Activated naive CD4-positive, alpha-beta T cell treated with anti-CD3 and anti-CD28 coated beads, Interleukin-2, amount 50 U/mL, for 24 hours (primary cell): ENCODE data around the gene ABI3.

Experiments
- H3K27ac Mint-ChIP-seq: one replicate; pipeline ENCODE4 v1.8.0; 2021; ENCODE audit warnings: mild to moderate bottlenecking, mixed read lengths
- H3K27me3 Mint-ChIP-seq: one replicate; pipeline ENCODE4 v1.8.0; 2021; ENCODE audit warnings: mixed read lengths
- H3K36me3 Mint-ChIP-seq: one replicate; pipeline ENCODE4 v1.8.0; 2021; ENCODE audit warnings: mixed read lengths
- H3K4me1 Mint-ChIP-seq: one replicate; pipeline ENCODE4 v1.8.0; 2021; ENCODE audit warnings: mixed read lengths
- H3K4me3 Mint-ChIP-seq: one replicate; pipeline ENCODE4 v1.8.0; 2021; ENCODE audit warnings: mild to moderate bottlenecking, mixed read lengths
- H3K9me3 Mint-ChIP-seq: one replicate; pipeline ENCODE4 v1.8.0; 2021; ENCODE audit warnings: mixed read lengths

ABI3 gene

DNA sequence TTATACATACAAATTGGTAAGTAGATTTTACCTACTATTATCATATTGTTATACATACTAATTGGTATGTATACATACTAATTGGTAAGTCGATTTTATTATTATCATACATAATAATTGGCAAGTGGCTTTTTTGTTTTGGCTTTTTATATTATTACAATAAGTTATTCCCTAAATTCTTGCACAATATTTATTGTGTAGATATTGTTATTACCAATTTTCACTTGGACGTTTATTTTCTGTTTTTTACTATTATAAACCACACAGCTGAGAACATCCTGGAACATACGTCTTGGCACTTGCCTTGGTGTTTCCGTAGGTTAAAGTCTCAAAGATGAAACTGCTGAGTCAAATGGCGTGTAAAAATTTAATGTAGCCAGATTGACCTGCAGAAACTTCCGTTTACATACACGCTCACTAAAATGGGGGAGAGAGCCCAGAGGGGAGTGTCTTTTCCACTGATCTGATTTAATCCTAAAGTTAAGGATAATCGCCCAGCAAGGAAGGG lies 19.0 kb upstream of the ABI3 start:
- Mint-ChIP-seq H3K4me1 (peaks cover 28% of the 10 kb centered on the region), H3K27ac (peak overlapping the region; percentile 99), H3K36me3 (no peaks in the 10 kb centered on the region), H3K9me3 (no peaks in the 10 kb centered on the region), H3K27me3 (no peaks in the 10 kb centered on the region), H3K4me3 (peak overlapping the region; percentile 91)

DNA sequence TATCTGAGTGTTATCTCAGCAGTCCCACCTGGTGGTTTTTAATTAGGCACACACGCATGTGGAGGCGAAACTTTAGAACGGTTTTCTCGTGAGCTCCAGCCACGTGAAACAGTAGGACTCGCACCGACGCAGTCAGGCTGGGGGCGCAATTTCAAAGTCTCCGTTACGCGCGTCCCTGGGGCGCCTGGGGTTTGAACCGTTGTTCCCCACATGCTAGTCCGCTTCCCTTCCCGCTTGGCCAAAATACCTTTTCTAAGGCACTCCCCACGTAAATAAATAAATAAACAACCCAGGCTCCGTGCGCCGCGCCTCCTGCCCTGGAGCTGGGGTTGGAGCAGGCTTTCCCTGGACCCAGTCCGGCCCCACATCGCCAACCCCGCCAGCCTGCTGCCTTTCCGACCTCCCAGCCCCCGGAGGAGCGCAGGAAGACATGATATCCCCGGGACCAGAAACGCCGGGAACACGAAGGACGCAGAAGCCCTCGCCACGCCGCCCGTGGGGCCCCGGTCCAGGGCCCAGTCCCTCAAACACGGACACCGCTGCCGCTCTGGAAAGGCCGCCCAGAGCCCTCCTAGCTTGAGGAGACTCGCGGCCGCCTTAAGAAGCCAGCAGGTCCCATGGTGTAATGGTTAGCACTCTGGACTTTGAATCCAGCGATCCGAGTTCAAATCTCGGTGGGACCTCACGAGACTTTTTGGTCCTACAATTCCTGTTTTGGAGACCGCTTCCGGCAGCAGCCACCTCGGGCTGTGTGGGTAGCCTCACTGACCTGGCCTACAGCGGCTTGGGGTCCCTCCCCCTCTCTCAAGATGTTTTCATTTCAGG lies 18.4 kb upstream of the ABI3 start:
- H3K9me3 Mint-ChIP-seq = no peaks in the 10 kb centered on the region
- peaks cover 28% of the 10 kb centered on the region for H3K4me1 Mint-ChIP-seq
- H3K27me3 Mint-ChIP-seq = no peaks in the 10 kb centered on the region
- peak overlapping the region; percentile 99 for H3K27ac Mint-ChIP-seq
- H3K36me3 Mint-ChIP-seq = no peaks in the 10 kb centered on the region
- peak overlapping the region; percentile 91 for H3K4me3 Mint-ChIP-seq

DNA sequence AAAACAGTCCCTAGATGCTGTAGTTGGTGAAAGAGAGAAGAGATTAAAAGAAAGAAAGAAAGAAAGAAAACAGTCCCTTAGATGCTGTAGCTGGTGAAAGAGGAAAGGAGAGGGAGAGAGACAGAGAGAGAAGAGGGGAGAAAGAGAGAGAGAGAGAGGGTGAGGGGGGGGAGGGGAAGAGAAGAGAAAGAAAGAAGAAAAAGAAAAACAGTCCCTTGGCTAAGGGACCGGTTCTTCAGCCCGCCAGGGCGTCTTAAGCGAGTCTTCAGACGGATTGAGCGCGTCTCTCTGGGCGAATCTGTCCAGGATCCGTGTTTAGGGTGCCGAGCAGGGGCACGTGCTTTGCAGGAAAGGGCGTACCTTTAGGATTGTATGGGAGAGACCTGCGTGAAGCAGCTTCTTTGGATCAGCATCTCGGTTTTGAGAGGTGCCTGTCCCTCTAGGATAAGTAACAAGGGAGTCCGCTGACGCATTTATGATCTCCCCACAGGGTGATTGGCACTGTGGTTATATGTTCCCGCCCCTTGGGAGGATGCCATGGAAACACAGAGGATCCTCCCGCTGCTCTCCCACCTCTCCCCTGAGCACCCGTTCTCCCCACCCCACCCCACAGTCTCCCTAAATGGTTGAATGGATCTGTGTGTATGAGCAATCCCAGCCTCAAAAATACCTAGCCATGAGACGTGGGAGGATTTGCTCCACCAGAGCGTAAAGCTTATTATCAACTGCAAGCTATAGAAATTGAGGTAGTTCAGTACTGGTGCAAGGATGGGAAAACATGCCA lies 16.8 kb upstream of the ABI3 start:
- peak overlapping the region; percentile 91 for H3K4me3 Mint-ChIP-seq
- no peaks in the 10 kb centered on the region for H3K27me3 Mint-ChIP-seq
- H3K27ac Mint-ChIP-seq = peak overlapping the region; percentile 99
- peaks cover 28% of the 10 kb centered on the region for H3K4me1 Mint-ChIP-seq
- H3K9me3 Mint-ChIP-seq = no peaks in the 10 kb centered on the region
- H3K36me3 Mint-ChIP-seq = no peaks in the 10 kb centered on the region

DNA sequence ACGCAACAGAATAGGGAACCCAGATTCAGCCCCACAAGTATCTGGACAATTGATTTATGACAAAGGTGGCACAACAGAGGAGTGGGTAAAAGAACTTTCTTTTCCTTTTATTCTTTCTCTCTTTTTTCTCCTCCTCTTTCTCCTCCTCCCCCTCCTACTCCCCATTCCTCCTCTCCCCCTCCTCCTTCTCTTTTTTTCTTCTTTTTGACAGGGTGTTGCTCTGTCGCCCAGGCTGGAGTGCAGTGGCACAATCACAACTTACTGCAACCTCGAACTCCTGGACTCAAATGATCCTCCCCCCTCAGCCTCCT lies 16.3 kb upstream of the ABI3 start:
- Mint-ChIP-seq H3K9me3 (no peaks in the 10 kb centered on the region), H3K4me3 (peak overlapping the region; percentile 91), H3K27me3 (no peaks in the 10 kb centered on the region), H3K36me3 (no peaks in the 10 kb centered on the region), H3K4me1 (peaks cover 28% of the 10 kb centered on the region), H3K27ac (no peak overlapping the region)

DNA sequence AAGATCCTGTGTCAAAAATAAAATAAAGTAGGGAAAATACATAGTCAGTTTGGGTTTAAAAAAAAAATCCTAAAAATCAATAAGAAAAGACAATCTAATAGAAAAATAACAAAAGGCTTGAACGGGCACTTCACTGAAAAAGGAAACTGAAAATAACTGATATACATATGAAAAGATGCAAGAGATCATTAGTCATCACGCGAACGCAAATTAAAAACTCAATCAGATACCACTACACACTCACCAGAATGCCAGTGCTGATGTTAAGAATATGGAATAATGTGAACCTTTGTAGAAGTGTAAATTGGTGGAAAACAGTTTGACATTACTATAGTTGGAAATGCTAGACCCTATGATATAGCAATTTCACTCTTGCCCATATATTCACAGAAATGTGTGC lies 14.8 kb upstream of the ABI3 start:
- no peaks in the 10 kb centered on the region for H3K9me3 Mint-ChIP-seq
- H3K4me3 Mint-ChIP-seq = no peak overlapping the region
- no peaks in the 10 kb centered on the region for H3K36me3 Mint-ChIP-seq
- no peaks in the 10 kb centered on the region for H3K27me3 Mint-ChIP-seq
- H3K27ac Mint-ChIP-seq = no peak overlapping the region
- peaks cover 28% of the 10 kb centered on the region for H3K4me1 Mint-ChIP-seq

DNA sequence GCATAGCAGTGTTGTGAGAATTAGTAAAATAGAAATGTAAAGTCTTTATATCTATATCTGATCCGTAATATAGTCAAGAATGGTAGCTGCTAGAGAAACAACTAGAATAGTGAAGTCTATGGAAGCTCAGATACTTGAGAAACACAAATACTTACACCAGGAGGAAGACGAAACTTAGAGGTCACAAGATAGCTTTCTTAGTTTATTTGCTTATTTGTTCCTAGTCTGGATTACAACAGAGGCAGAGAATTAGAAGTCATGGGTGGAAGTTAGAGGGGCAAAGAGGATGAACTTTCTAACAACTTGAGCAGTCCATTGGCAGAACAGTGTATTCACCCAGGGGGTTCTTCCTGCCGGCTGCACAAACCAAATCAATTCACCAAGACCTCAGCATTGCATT lies 14.0 kb upstream of the ABI3 start:
- H3K27me3 Mint-ChIP-seq = no peaks in the 10 kb centered on the region
- no peaks in the 10 kb centered on the region for H3K36me3 Mint-ChIP-seq
- H3K4me3 Mint-ChIP-seq = no peak overlapping the region
- no peak overlapping the region for H3K27ac Mint-ChIP-seq
- peaks cover 23% of the 10 kb centered on the region for H3K4me1 Mint-ChIP-seq
- H3K9me3 Mint-ChIP-seq = no peaks in the 10 kb centered on the region

DNA sequence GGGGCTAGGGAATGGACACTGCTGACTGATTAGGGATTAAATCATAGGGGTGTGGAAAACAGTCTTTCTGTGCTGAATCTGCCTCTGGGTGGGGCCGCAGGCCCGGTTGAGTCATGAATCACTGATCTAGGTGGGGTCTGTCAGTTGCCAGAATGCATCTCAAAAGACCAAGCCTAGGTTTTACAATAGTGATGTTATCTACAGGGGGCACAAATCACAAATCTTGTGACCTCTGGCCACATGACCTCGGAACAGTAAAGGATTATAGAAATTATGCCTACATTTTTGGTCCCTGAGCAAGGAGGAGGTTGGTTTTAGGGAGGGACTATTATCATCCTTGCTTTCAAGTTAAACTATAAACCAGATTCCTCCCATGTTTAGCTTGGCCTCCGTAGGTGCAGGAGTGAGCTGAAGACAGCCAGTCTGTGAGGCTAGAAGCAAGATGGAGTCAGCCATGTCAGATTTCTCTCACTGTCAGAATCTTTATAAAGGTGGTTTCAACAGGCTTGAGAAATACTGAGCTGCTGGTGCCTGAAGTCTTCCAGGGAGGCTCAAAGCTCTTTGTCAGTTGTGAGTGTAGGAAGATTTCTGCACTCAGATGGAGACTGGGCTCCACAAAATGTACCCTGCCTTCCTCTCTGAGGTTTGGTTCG lies 13.0 kb upstream of the ABI3 start:
- no peak overlapping the region for H3K27ac Mint-ChIP-seq
- no peak overlapping the region for H3K4me3 Mint-ChIP-seq
- no peaks in the 10 kb centered on the region for H3K27me3 Mint-ChIP-seq
- peaks cover 19% of the 10 kb centered on the region for H3K4me1 Mint-ChIP-seq
- no peaks in the 10 kb centered on the region for H3K9me3 Mint-ChIP-seq
- H3K36me3 Mint-ChIP-seq = peaks cover 3% of the 10 kb centered on the region

DNA sequence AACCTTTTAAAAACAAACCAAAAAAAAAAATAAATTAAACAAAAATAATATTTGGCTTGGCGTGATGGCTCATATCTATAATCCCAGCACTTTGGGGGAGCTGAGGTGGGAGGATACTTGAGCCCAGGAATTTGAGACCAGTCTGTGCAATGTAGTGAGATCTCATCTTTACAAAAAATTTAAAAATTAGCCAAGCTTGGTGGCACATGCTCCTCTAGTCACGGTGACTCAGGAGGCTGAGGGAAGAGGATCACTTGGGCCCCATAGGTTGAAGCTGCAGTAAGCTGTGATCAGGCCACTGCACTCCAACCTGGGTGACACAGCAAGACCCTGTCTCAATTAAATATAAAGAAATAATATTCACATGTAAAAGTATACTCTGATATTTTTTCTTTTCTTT lies 12.3 kb upstream of the ABI3 start:
- peaks cover 14% of the 10 kb centered on the region for H3K4me1 Mint-ChIP-seq
- H3K27ac Mint-ChIP-seq = no peak overlapping the region
- H3K27me3 Mint-ChIP-seq = no peaks in the 10 kb centered on the region
- H3K9me3 Mint-ChIP-seq = no peaks in the 10 kb centered on the region
- H3K36me3 Mint-ChIP-seq = peaks cover 3% of the 10 kb centered on the region
- no peak overlapping the region for H3K4me3 Mint-ChIP-seq

DNA sequence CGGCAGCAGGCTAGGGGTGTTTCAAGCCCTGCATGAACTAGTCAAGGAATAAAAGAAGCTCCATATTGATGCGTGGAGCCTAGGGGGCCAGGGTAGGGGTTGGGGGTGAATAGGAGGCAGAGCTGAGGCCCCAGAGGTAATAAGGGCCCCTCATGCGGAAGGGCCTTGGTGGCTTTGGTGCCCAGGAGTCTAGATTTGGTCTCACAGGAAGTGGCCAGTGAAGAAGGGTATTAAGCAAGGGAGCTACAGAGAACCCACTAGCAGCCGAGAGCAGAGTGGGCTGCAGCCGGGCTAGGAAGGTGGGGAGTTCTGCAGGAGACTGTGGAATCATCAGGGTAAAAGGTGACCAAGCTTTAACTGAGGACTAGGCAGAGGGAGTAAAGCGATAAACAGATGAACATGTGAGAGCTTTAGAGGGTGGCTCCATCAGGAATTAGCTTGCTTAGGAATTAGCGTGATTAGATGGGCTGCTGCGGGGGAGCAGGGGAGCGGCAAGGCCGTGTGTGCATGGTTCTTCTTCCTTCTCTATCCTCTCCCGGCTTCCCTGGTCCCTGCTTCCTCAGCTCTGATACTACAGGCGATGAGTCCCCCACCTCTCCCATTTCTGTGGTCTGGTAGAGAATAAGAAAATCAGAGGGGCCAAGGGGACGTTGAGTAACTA lies 10.0 kb upstream of the ABI3 start:
- Mint-ChIP-seq H3K27ac (no peak overlapping the region), H3K9me3 (no peaks in the 10 kb centered on the region), H3K36me3 (peaks cover 3% of the 10 kb centered on the region), H3K27me3 (no peaks in the 10 kb centered on the region), H3K4me3 (no peak overlapping the region), H3K4me1 (no peaks in the 10 kb centered on the region)

DNA sequence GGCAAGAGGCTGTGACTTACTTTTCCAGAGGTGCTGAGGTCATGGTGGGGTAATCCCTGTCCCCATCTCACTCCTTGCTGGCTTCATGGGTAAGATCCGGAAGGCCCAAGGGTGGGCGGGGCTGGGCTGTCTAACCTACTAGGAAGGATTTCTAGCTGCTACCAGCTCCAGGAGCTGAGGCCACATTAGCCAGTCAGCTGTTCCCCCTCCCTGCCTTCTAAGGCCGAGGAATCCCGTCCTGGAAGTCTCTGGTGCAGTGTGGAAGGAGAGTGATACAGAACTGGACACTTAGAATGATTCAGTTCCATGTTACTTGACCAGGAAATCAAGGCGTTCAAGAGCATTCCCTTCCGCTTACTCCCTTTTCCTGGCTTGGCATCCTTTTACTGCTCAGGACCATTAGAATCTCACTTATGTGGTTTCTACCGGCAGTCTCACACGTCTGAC lies 9.0 kb upstream of the ABI3 start:
- Mint-ChIP-seq H3K4me3 (no peak overlapping the region), H3K27ac (no peak overlapping the region), H3K9me3 (no peaks in the 10 kb centered on the region), H3K36me3 (peaks cover 3% of the 10 kb centered on the region), H3K4me1 (peaks cover 6% of the 10 kb centered on the region), H3K27me3 (no peaks in the 10 kb centered on the region)

DNA sequence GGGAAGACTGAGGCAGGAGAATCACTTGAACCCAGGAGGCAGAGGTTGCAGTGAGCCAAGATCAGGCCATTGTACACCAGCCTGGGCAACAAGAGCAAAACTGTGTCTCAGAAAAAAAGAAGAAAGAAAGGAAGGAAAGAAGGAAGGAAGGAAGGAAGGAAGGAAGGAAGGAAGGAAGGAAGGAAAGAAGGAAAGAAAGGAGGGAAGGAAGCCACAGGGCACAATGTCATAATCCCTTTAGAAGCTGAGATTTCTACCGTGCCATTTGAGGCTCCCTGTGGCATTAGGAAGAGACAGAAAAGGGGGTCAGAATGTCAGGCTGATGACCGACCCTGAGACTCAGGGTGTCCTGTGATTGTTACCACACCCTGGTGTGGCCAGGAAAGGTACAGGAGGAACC lies 6.7 kb upstream of the ABI3 start:
- Mint-ChIP-seq H3K36me3 (peaks cover 3% of the 10 kb centered on the region), H3K9me3 (no peaks in the 10 kb centered on the region), H3K4me1 (peaks cover 17% of the 10 kb centered on the region), H3K27me3 (no peaks in the 10 kb centered on the region), H3K4me3 (no peak overlapping the region), H3K27ac (no peak overlapping the region)

DNA sequence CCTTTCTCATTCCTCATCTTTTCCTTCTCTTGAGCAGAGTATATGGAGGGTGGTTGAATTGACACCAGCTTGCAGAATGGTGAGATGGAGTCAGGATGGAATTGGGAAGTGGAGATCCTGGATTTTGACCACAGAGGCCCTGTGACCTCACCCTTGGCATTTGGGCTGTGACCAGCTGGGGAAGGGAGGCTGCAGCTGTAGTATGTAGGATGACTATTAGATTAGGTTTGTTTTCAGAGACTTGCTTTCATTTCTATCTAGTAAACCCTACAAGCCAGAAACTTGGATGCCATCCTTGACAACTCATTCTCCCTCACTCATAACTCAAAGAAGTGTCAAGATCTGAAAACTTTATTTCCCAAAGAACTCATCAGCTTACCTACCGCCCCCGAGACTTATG lies 6.0 kb upstream of the ABI3 start:
- no peaks in the 10 kb centered on the region for H3K9me3 Mint-ChIP-seq
- H3K27ac Mint-ChIP-seq = no peak overlapping the region
- peaks cover 3% of the 10 kb centered on the region for H3K36me3 Mint-ChIP-seq
- H3K4me1 Mint-ChIP-seq = peaks cover 24% of the 10 kb centered on the region
- no peak overlapping the region for H3K4me3 Mint-ChIP-seq
- no peaks in the 10 kb centered on the region for H3K27me3 Mint-ChIP-seq

DNA sequence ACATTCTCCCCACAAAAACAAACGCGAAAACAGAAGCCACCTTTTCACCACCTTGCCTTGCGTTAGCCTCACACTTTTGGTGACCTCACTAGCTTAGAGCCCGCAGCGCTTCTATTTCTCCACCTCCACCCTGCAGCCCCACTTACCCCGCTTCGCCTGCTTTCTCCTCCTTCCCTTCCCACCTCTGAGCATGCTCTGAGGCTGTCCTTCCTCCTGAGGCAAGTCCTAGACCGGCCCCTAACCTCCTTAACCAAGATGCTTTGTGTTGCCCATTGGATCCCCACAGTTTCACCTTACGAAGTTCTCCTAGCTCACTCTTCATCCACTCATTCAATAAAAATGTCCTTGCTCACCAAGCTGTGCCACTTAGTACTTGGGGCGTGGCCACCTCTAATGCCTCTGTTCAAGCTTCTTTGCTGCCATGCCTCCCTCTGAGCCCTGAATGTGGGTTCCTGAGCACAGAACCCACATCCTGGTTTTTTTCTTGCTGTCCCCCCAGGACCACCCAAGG lies 1.4 kb upstream of the ABI3 start:
- Mint-ChIP-seq H3K36me3 (peaks cover under 1% of the 10 kb centered on the region), H3K27ac (peak overlapping the region; percentile 95), H3K4me1 (peaks cover 66% of the 10 kb centered on the region), H3K9me3 (no peaks in the 10 kb centered on the region), H3K27me3 (no peaks in the 10 kb centered on the region), H3K4me3 (peak overlapping the region; percentile 94)

DNA sequence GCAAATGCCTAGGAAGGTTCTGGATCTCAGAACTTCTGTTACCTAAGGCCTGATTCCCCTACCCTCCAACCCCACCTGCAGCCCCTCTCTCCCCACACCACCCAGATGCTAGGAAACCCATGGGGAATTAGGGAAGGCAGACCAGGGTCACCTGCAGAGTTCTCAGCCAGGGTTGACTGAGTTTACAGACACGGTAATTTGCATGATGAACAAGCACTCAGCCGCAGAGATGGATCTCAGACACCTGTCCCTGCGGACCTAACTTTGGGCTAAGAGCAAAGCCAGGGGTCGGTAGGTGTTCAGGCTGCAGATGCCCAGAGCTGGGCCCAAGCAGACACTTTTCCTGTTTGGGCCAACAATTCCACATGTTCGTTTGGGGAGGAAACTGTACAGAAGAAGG lies 2.9 kb downstream of the ABI3 start:
- Mint-ChIP-seq H3K27ac (peak overlapping the region; percentile 31), H3K36me3 (peaks cover 1% of the 10 kb centered on the region), H3K4me1 (peaks cover 90% of the 10 kb centered on the region), H3K4me3 (peak overlapping the region; percentile 85), H3K27me3 (no peaks in the 10 kb centered on the region), H3K9me3 (no peaks in the 10 kb centered on the region)

DNA sequence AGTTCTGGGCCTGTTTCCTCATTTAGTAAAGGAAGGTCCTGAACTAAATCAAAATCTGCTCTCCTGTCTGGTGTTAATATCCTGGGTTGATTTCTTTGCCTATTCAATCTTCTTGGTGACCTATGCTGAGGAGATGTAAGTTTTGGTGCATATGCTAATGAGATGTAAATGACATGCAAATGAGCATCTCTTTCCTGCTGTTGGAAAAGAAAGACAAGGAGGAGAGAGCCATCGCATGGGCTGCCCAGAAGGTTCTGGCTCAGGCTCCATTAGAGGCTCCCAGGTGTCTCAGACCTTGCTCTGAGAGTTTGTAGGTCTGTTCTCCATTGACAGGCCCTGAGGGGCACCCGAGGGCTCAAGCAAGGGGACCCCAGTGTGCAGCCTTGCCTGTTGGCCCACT lies 3.3 kb downstream of the ABI3 start:
- no peaks in the 10 kb centered on the region for H3K9me3 Mint-ChIP-seq
- H3K27ac Mint-ChIP-seq = no peak overlapping the region
- H3K36me3 Mint-ChIP-seq = peaks cover 2% of the 10 kb centered on the region
- H3K27me3 Mint-ChIP-seq = no peaks in the 10 kb centered on the region
- H3K4me1 Mint-ChIP-seq = peaks cover 90% of the 10 kb centered on the region
- no peak overlapping the region for H3K4me3 Mint-ChIP-seq
